ENCODE results near the gene SARS1. TPM values are rescaled to one million over a fixed set of nuclear protein-coding genes. Genes with fewer than 3 reads are reported as not detected.

SARS1 gene
- polyA plus RNA-seq, 1 of the 3 experiments (the other 2 are of a cell fraction) = 98.3 TPM

DNA sequence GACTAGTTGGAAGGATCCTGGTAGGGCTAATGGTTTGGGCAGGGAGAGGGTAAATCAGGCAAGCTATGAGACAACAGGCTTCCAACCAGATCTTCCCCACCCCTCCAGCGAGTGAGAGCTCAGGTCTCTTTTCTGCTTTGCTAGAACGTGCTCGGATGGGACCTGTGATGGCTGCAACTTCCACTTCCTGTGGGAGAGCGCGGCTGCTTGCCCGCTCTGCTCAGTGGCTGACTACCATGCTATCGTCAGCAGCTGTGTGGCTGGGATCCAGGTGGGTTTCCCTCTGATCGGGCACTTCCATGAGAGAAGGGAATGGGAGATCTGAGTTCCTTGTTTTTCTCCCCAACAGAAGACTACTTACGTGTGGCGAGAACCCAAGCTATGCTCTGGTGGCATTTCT lies 14.0 kb upstream of the SARS1 start (continued):
- TF ChIP-seq CTCF (IDR thresholded peaks at IDR 0.05) (no peak), TAF1 (IDR thresholded peaks at IDR 0.05; ENCODE audit: borderline replicate concordance, low read depth, low read length) (no peak), RAD21 (IDR thresholded peaks at IDR 0.05; ENCODE audit: low read length) (no peak), NRF1 (IDR thresholded peaks at IDR 0.05; ENCODE audit: low read depth, low read length) (no peak)

GRCh38 chr1:109201123-109201703 lies 12.5 kb upstream of the SARS1 start:
- no peak for TF ChIP-seq NFIC (IDR thresholded peaks at IDR 0.05; ENCODE audit: borderline replicate concordance)
- TF ChIP-seq MEF2A (IDR thresholded peaks at IDR 0.05; ENCODE audit: borderline replicate concordance, low read depth) = no peak
- TF ChIP-seq, protein P1, sequence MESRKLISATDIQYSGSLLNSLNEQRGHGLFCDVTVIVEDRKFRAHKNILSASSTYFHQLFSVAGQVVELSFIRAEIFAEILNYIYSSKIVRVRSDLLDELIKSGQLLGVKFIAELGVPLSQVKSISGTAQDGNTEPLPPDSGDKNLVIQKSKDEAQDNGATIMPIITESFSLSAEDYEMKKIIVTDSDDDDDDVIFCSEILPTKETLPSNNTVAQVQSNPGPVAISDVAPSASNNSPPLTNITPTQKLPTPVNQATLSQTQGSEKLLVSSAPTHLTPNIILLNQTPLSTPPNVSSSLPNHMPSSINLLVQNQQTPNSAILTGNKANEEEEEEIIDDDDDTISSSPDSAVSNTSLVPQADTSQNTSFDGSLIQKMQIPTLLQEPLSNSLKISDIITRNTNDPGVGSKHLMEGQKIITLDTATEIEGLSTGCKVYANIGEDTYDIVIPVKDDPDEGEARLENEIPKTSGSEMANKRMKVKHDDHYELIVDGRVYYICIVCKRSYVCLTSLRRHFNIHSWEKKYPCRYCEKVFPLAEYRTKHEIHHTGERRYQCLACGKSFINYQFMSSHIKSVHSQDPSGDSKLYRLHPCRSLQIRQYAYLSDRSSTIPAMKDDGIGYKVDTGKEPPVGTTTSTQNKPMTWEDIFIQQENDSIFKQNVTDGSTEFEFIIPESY (IDR thresholded peaks at IDR 0.05; ENCODE audit: borderline replicate concordance, low read depth) = no peak
- no peak for TF ChIP-seq POLR2AphosphoS5 (IDR thresholded peaks at IDR 0.05; ENCODE audit: low read depth, low read length)
- no peak for TF ChIP-seq TAF1 (IDR thresholded peaks at IDR 0.05; ENCODE audit: borderline replicate concordance, low read depth, low read length)
- TF ChIP-seq GABPA (IDR thresholded peaks at IDR 0.05; ENCODE audit: low read depth) = no peak
- no peak for TF ChIP-seq MXI1 (IDR thresholded peaks at IDR 0.05; ENCODE audit: low read depth, low read length)
- no peak for TF ChIP-seq FOXM1 (IDR thresholded peaks at IDR 0.05; ENCODE audit: low read depth)
- no peak for TF ChIP-seq YY1 (IDR thresholded peaks at IDR 0.05; ENCODE audit: low read depth)
- TF ChIP-seq SMC3 (IDR thresholded peaks at IDR 0.05; ENCODE audit: low read depth, low read length) = peak; percentile 41; the same call in 1 of the 2 replicates
- peak; percentile 68 for TF ChIP-seq RAD21 (IDR thresholded peaks at IDR 0.05; ENCODE audit: low read length)
- TF ChIP-seq FOSL2 (IDR thresholded peaks at IDR 0.05; ENCODE audit: borderline replicate concordance, low read depth) = peak; percentile 40; the same call in 1 of the 2 replicates
- TF ChIP-seq MAX (IDR thresholded peaks at IDR 0.05; ENCODE audit: low read depth) = no peak
- TF ChIP-seq CTCF (IDR thresholded peaks at IDR 0.05) = peak; percentile 79
- TF ChIP-seq, protein P2, sequence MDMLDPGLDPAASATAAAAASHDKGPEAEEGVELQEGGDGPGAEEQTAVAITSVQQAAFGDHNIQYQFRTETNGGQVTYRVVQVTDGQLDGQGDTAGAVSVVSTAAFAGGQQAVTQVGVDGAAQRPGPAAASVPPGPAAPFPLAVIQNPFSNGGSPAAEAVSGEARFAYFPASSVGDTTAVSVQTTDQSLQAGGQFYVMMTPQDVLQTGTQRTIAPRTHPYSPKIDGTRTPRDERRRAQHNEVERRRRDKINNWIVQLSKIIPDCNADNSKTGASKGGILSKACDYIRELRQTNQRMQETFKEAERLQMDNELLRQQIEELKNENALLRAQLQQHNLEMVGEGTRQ (IDR thresholded peaks at IDR 0.05; ENCODE audit: borderline replicate concordance, low read depth, low read length) = no peak
- TF ChIP-seq IRF3 (IDR thresholded peaks at IDR 0.05; ENCODE audit: low read depth, low read length) = no peak
- no peak for TF ChIP-seq RFX5 (IDR thresholded peaks at IDR 0.05; ENCODE audit: low read length)
- no peaks in the 10 kb centered on the region for H3K9me2 ChIP-seq
- H3K4me2 ChIP-seq = no peak overlapping the region
- no peak overlapping the region for H3K27ac ChIP-seq (ENCODE audit: low read depth in 2 of 2, low read length in 1 of 2)
- H3K4me3 ChIP-seq (ENCODE audit: low read depth in 2 of 2, low read length in 1 of 2) = peak overlapping the region in 1 of 2 experiments; percentile 36; a peak in 1 of 4 replicates
- no peaks in the 10 kb centered on the region for H3K36me3 ChIP-seq (replicated peaks in 1 of 2; ENCODE audit: control insufficient read depth in 1 of 2, insufficient read depth in 2 of 2, low read length in 1 of 2)
- no peaks in the 10 kb centered on the region for H3K79me2 ChIP-seq (ENCODE audit: insufficient read depth)
- no peaks in the 10 kb centered on the region for H3K27me3 ChIP-seq (ENCODE audit: insufficient read depth)
- ChIA-PET POLR2A (interaction anchor here (0.9 kb wide), 1 partner anchor 38 kb away, joined by 4 read pairs; no protein-coding TSS in a partner anchor), CTCF (interaction anchor here (0.6 to 2.3 kb wide), 17 partner anchors 9 to 331 kb away, joined by 3 to 10 read pairs (median 4); partner anchors contain the start of genes SARS1 and SORT1)
- H3K4me1 ChIP-seq (ENCODE audit: control insufficient read depth in 1 of 2, insufficient read depth in 2 of 2, low read depth in 1 of 2, low read length in 1 of 2) = peaks cover 5 to 10% of the 10 kb centered on the region in 2 experiments; a peak in 3 of 4 replicates
- H3F3A ChIP-seq (replicated peaks; ENCODE audit: insufficient read depth) = peaks cover 23% of the 10 kb centered on the region
- no peak overlapping the region for H2AFZ ChIP-seq (ENCODE audit: low read depth)
- no peak overlapping the region for H3K9ac ChIP-seq
- WGBS (ENCODE audit: low lambda C conversion rate) = 86% methylated on average over 2 of the region's 2 CpGs
- peak; percentile 56 for DNase-seq
- H4K20me1 ChIP-seq (ENCODE audit: insufficient read depth) = no peaks in the 10 kb centered on the region
- no peaks in the 10 kb centered on the region for H3K9me3 ChIP-seq
